GM23338 (cell line): Measurements from ENCODE around the gene FAM217B.

Source experiments
- CREB1 ChIP-seq: fragments of 250-450 bp; sonication (Bioruptor Pico); IDR thresholded peaks from 2 replicates; pipeline ENCODE4 v1.5.0; 2020; ENCODE audit warnings: low read depth, mild to moderate bottlenecking, moderate library complexity
- CTCF ChIP-seq, 2 experiments: fragments of 200-600 bp in 1 of 2; sonication (generic) in 1 of 2; conservative IDR thresholded peaks; 2 replicates each; pipeline versions ENCODE4 v1.5.1 to v1.6.1; 2016 to 2017; ENCODE audit warnings: antibody characterized with exemption in 2 of 2, low read depth in 2 of 2, mild to moderate bottlenecking in 2 of 2, moderate library complexity in 1 of 2
- EZH2 ChIP-seq: fragments of 200-600 bp; sonication (generic); IDR thresholded peaks from one replicate; pipeline ENCODE4 v1.8.0; 2017; ENCODE audit warnings: antibody characterized with exemption, mild to moderate bottlenecking, low read depth; ENCODE audit not compliant: unreplicated experiment
- EZH2phosphoT487 ChIP-seq: fragments of 200-600 bp; sonication (generic); IDR thresholded peaks from one replicate; pipeline ENCODE4 v1.8.1; 2018; ENCODE audit warnings: antibody characterized with exemption; ENCODE audit not compliant: unreplicated experiment
- JUNB ChIP-seq: IDR thresholded peaks from one replicate; pipeline ENCODE4 v1.6.1; 2016; ENCODE audit warnings: antibody characterized with exemption; ENCODE audit not compliant: unreplicated experiment
- NANOG ChIP-seq: IDR thresholded peaks from 2 replicates; pipeline ENCODE4 v1.6.1; 2016; ENCODE audit warnings: antibody characterized with exemption, borderline replicate concordance
- POLR2AphosphoS5 ChIP-seq: IDR thresholded peaks from 2 replicates; pipeline ENCODE4 v1.6.1; 2016; ENCODE audit warnings: antibody characterized with exemption, low read depth
- STAT1 ChIP-seq: IDR thresholded peaks from one replicate; pipeline ENCODE4 v1.6.1; 2016; ENCODE audit warnings: antibody characterized with exemption; ENCODE audit not compliant: unreplicated experiment
- ZNF114 ChIP-seq: fragments of 250-450 bp; sonication (Bioruptor Pico); IDR thresholded peaks from 2 replicates; pipeline ENCODE4 v1.5.0; 2020; ENCODE audit warnings: mild to moderate bottlenecking, moderate library complexity
- ZNF331 ChIP-seq: fragments of 250-450 bp; sonication (Bioruptor Pico); IDR thresholded peaks from 2 replicates; pipeline ENCODE4 v1.5.0; 2020; ENCODE audit warnings: low read depth, mild to moderate bottlenecking, moderate library complexity
- ZNF462 ChIP-seq: fragments of 250-450 bp; sonication (Bioruptor Pico); IDR thresholded peaks from 2 replicates; pipeline ENCODE4 v1.5.0; 2020; ENCODE audit warnings: mild to moderate bottlenecking, moderate library complexity
- TF ChIP-seq, protein P1 (sequence below): IDR thresholded peaks from one replicate; pipeline ENCODE4 v1.6.1; 2018; ENCODE audit warnings: antibody characterized with exemption; ENCODE audit not compliant: unreplicated experiment

DNA sequence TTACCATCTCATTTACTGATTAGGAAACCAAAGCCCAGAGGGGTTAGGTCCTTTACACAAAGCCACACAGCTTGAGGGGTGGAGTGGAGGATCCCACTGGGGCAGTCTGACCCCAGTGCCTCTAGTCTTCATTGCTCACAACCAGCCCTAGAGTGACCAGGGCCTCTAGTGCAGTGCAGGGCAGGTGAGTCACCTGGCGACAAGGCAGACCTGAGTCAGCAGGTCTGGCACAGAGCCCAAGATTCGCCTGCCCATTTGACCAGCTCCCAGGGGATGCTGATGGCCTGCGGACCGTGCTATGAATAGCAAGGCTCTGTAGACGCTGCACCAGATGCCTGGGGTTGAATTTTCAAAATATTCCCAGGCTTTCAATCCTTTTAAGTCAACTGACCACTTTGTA lies 48.0 kb downstream of the FAM217B start:
- TF ChIP-seq CTCF (conservative IDR thresholded peaks at IDR 0.05; ENCODE audit: low read depth in 2 of 2) (no peak), EZH2 (no peak), ZNF331 (CRISPR knock-in tag) (no peak), POLR2AphosphoS5 (no peak), NANOG (no peak), ZNF114 (no peak), STAT1 (no peak), EZH2phosphoT487 (no peak), CREB1 (CRISPR knock-in tag) (no peak), ZNF462 (CRISPR knock-in tag) (no peak), JUNB (no peak)
- TF ChIP-seq, protein P1, sequence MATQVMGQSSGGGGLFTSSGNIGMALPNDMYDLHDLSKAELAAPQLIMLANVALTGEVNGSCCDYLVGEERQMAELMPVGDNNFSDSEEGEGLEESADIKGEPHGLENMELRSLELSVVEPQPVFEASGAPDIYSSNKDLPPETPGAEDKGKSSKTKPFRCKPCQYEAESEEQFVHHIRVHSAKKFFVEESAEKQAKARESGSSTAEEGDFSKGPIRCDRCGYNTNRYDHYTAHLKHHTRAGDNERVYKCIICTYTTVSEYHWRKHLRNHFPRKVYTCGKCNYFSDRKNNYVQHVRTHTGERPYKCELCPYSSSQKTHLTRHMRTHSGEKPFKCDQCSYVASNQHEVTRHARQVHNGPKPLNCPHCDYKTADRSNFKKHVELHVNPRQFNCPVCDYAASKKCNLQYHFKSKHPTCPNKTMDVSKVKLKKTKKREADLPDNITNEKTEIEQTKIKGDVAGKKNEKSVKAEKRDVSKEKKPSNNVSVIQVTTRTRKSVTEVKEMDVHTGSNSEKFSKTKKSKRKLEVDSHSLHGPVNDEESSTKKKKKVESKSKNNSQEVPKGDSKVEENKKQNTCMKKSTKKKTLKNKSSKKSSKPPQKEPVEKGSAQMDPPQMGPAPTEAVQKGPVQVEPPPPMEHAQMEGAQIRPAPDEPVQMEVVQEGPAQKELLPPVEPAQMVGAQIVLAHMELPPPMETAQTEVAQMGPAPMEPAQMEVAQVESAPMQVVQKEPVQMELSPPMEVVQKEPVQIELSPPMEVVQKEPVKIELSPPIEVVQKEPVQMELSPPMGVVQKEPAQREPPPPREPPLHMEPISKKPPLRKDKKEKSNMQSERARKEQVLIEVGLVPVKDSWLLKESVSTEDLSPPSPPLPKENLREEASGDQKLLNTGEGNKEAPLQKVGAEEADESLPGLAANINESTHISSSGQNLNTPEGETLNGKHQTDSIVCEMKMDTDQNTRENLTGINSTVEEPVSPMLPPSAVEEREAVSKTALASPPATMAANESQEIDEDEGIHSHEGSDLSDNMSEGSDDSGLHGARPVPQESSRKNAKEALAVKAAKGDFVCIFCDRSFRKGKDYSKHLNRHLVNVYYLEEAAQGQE: no peak
